Measurements from ENCODE around the gene ARID4A. TPM values are rescaled to one million over a fixed set of nuclear protein-coding genes. Genes with fewer than 3 reads are reported as not detected.
"Not testable (repeated sequence)": the region's sequence is repeated elsewhere in the genome, so short reads cannot be mapped to it uniquely, and the experiment has no call there.

Gene ARID4A
- polyA plus RNA-seq, 12 donors: 12.4 to 38.5 (median 16.0) TPM; not detected in 1

DNA sequence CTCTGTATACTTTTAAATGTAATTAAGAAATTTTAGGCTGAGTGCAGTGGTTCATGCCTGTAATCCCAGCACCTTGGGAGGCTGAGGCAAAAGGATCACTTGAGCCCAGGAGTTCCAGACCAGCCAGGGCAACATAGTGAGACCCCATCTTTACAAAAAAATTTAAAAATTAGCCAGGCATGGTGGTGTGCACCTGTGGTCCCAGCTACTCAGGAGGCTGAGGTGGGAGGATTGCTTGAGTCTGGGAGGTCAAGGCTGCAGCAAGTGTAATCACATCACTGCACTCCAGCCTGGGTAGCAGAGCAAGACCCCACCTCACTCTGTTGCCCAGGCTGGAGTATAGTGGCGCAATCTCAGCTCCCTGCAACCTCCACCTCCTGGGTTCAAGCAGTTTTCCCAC lies 63.9 kb downstream of the ARID4A start:
- not testable (repeated sequence) for DNase-seq

DNA sequence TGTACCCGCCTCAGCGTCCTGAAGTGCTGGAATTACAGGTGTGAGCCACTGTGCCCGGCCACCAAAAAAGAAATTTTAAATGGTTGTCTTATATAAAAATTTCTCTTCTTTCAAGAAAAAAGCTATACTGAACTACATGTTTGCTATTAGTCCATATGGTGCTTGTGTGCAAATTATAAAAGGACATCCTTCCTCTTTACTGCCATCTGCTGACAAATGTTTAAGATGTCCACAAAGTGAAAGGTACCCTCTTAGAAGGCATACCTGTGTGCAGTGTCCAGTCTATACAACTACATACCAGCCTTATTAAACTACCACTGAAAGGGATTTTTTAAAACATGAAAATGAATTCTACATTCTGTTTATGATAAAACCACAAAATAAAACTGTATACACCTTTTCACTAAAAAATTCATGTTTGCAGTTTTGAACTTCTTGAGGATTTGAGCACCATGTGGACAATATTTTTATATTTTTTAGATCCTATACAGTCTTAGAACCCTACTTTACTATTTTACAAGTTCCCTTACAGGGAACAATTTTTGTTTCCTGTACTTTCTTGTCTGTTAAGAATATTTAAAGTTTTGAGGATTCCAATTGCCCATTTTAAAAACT lies 64.5 kb downstream of the ARID4A start:
- peak; percentile 5 for DNase-seq

DNA sequence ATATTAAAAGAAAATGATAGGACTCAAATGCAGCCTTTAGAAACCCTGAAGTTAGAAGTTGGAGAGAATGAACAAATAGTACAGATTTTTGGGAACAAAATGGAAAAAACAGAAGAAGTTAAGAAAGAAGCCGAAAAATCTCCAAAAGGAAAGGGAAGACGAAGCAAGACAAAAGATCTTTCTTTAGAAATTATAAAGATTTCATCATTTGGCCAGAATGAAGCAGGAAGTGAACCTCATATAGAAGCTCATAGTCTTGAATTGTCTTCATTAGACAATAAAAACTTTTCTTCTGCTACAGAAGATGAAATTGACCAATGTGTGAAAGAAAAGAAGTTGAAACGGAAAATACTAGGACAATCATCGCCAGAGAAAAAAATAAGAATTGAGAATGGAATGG lies 66.0 kb downstream of the ARID4A start:
- no peak for DNase-seq

DNA sequence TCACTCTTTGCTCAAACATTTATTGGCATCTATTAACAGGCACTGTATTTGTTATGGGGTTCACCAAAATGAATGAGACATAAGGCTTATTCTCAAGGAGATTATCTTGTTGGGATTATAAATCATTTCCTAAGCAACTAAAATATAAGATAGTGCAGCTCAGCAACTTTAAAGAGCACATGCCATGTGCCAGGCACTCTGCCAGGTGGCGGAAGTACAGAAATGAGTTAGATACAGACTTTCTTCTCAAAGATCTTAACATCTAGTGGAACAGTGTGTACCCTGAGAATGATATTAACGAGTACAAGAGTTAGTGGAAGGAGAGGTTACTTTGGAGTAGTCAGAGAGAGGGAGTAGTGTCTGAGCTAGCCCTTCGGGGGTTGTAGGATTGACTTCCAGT lies 68.9 kb downstream of the ARID4A start:
- no peak for DNase-seq

DNA sequence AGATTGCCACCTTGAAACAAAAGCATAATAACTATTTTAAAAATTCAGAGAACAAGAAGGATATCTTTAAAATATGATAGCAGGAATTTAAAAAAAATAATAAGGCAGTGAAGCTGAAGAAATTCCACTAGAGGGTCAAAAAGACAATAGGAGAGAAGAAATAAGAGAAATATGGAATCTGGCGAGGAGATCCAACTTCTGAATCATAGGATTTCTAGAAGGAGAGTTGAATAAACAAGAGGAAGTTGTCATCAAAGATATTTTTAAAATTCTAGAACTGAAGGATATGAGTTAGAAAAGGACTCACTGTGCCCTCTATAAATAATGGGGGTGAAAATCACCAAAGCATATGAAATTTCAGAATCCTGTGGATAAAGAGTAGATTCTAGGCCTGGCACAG lies 70.6 kb downstream of the ARID4A start:
- DNase-seq: no peak

DNA sequence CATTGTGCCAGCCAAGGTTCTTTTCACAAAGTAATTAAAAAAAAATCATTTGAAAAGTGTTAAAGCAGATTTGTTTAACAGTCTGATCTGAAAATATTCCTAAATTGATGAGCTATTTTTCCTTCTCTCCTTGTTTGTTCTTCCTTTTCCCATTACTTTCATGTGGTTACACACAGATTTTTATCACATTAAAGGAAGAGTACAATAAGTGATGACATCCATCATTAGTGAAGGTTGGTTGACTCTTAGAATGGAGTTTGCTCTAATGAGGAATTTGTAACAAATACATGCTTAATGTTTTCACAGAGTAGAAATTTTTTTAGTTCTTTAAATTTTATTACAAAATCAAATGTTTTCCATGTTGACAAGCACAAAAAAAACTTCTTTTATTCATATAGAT lies 78.4 kb downstream of the ARID4A start:
- DNase-seq: no peak

DNA sequence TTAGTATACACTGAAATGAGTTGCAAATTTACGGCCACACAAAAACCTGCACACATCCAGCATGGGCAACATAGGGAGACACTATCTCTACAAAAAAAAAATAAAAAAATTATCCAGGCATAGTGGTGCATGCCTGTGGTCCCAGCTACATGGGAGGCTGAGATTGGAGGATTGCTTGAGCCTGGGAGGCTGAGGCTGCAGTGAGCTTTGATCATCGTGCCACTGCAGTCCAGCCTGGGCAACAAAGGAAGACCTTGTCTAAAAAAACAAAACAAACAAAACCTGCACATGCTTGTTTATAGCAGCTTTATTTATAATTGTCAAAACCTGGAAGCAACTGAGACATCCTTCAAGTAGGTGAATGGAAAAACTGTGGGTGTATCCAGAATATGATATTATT lies 92.5 kb downstream of the ARID4A start:
- no peak for DNase-seq

DNA sequence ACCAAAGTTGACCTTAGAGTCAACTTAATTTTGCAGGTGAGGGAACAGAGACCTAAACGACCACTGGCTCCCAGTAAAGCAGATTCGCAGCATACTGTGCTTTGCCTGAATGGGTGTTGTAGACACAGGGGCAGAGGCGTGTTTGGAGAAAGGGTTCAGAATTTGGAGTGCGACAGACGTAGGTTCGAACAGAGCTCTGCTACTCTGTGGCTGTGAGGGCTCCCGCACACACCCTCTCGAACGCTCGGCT lies 97.1 kb downstream of the ARID4A start:
- DNase-seq: no peak

DNA sequence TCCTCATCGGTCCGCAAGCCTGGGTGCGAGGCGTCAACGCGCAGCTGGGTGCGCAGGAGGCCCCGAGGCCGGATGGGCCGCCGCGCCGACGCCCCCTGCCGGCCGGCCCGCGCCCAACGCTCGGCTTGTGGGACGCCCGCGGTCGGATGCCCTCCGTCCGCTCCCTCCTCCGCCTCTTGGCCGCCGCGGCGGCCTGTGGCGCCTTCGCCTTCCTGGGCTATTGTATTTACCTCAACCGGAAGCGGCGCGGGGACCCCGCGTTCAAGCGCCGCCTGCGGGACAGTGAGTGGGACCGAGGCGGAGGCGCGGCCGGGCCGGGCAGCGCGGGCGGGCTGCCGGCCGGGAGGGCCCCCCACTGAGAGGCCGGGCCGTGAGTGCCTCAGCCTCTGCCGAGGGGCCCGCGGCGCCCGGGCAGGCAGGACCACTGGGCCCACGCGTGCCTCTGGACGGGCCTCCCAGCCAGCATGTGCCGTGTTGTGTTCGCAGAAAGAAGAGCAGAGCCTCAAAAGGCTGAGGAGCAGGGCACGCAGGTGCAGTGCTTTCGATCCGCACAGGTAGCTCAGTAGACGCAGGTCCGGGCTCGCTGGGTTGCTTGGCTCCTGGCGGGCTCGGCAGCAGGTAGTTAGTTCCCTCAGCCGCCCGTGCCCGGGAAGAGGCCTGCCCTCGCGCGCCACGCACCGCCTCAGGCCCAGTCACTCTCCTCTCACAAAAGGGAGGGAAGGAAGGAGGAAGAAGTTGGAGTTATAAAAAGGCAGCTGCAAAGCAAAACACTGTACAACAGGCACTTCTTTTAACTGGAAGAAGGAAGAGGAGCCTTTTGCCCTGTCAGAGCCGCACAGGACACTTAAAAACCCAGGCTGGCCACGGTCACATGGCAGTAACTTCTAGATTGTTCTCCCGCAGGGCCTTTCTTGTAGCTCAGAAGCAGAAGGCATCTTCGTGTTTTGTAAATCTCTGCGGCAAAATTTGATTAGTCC lies 97.7 kb downstream of the ARID4A start, which contains the start of gene TOMM20L:
TOMM20L (plus strand) TSS at position 119 of the 977 bp plus-strand sequence; CDS start at position 147, 28 bp downstream.
- DNase-seq: peak; percentile 50

DNA sequence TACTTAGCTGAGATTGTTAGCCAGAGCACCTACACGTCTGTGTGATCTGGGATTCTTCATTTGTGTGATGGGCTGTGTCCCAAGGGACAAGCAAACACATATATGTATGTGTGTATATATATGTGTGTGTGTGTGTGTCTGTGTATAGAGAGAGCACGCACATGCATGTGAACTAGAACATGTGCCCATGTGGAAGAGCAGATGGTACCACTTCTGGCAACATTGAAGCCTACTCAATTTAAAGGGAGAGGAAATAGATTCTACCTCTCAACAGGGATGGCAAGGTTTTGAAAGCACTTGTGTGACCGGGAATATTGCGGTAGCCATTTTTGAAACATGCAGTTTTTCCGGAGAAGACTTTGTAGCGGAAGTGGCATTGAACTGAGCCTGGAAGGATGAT lies 98.8 kb downstream of the ARID4A start:
- DNase-seq: no peak

DNA sequence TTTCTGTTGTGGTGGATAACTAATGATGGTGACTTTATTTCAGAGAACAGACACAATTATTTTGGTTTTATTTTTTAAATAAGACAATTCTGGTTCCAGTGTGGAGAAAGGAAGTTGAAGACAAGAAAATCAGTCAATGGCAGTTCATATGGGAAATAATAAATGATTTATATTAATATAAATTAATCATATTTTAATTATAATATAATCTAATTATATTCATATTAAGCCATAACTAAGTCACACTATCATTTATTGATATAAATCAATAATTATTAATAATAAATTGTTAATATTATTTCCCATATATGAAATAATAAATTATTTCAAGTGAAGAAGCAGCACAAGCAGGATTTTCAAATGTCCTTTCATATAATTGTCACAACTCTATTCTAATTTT lies 100.1 kb downstream of the ARID4A start:
- no peak for DNase-seq

DNA sequence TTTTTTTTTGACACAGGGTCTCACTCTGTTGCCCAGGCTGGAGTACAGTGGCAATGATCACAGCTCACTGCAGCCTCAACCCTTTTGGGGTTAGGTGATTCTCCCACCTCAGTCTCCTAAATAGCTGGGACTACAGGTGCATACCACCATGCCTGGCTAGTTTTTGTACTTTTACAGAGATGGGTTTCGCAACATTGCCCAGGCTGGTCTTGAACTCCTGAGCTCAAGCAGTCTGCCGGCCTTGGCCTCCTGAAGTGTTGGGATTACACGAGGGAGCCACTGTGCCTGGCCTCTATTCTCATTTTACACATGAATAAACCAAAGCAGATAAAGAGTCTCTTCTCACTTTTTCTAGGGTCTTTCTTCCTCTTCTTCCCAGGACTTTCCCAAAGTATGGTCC lies 100.5 kb downstream of the ARID4A start:
- DNase-seq: no peak

DNA sequence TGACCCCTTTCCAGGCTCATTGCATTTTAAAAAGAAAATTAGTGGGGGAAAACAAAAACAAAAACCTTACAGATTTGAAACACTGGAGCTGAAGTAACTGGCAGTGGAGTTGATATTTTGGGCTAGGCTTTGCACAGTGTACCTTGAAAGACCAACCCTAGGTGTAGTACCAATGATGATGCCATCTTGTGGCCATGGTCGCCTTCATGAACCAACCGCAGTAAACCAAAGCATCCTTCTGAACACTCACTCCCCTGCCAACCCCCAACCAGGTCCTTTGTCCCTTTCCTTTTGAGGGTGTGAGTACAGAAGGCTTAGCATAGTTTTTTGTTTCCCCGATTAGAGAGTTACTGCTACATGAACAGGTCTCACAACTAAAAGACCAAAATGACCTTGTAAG lies 103.2 kb downstream of the ARID4A start:
- no peak for DNase-seq

DNA sequence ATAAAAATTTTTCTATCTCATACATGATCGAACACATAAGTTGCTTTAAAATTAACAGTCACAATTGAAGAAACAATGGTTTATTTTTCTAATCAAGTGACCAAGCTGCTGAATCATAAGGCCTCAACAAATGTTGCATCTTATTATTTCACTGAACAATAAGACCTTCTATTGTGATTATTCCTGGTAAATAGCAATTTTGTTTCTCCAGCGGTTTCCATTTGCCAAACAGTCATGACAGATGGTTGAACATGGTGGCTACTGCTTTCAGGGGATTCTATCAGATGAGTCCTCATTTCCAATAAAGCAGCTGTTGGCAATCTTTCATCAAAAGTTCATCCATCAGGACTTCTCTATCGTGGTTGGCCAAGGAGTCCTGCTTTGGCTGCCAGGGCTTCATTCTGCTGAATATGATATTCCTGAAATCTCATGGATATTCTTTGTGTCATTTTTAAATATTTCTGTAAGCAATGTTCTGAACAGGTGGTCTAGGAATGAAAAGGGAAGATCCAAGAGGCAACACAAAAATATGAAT lies 110.4 kb downstream of the ARID4A start:
- DNase-seq: no peak

DNA sequence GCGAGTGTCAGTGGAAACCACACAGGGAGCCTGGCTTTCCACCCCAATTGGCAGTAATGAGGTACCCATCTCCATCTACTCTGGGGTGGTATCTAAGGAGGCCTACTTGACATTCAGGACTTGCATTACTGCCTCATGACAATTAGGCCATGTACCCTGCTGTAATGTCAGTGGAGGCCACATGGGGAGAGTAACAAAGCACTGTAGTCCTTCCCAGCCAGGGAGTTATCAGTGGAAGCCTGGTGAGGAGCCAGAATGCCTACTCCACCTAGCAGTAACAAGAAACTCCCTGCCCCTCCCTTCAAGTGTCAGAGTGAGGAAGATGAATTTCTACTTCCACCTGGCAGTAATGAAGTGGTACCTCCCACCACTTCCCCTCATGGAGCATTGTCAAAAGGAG lies 116.5 kb downstream of the ARID4A start:
- no peak for DNase-seq

DNA sequence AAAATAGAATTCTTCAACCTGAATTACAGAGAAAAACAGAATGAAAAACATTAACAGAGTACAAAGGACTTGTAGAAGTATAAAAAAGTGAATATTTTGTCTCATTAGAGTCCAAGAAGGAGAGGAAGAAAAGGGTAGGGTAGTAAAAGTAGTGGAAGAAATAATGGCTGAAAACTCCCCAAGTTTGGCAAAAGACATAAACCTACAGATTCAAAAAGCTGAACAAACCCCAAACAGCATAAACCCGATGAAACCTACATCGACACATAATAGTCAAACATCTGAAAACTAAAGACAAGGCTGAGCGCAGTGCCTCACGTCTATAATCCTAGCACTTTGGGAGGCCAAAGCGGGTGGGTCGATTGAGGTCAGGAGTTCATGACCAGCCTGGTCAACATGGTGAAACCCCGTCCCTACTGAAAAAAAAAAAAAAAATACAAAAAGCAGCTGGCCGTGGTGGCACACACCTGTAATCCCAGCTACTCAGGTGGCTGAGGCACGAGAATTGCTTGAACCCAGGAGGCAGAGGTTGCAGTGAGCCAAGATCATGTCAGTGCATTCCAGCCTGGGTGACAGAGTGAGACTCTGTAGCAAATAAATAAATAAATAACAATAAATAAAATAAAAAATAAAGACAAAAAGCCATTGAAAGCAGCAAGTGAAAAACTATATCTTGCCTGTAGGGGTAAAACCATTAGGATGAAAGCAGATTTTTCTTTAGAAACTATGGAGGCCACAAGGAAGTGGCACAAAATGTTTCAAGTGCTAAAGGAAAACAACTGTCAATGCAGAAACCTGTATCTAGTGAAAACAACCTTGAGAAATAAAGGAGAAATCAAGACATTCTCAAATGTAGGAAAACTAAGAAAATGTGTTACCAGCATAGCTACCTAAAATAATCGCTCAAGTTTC lies 117.5 kb downstream of the ARID4A start:
- DNase-seq: no peak

DNA sequence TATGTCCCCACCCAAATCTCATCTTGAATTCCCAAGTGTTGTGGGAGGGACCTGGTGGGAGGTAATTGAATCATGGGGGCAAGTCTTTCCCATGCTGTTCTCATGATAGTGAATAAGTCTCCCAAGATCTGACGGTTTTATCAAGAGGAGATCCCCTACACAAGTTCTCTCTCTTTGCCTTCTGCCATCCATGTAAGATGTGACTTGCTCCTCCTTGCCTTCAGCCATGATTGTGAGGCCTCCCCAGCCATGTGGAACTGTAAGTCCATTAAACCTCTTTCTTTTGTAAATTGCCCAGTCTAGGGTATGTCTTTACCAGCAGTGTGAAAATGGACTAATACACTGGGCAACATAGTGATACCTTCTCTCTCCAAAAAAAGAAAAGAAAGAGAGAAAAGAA lies 118.6 kb downstream of the ARID4A start:
- DNase-seq: not testable (repeated sequence)

Other genes starting within 250 kb of the ARID4A start
- 10 to 100 TPM in 7 of 12 donors, 1 to 10 TPM in 4, not detected in 1; 4.3 to 16.7 (median 10.3) TPM for gene ARMH4, start 146.3 kb upstream of the ARID4A start, polyA plus RNA-seq (ENCODE audit: insufficient read length in 12 of 12)
- gene ACTR10, start 98.4 kb upstream of the ARID4A start, polyA plus RNA-seq (ENCODE audit: insufficient read length in 12 of 12): 10 to 100 TPM in 11 of 12 donors, not detected in 1; 46.7 to 90.3 (median 79.6) TPM
- 100 to 1,000 TPM in 7 of 12 donors, 10 to 100 TPM in 4, not detected in 1; 65.1 to 145 (median 107) TPM for gene PSMA3, start 53.7 kb upstream of the ARID4A start, polyA plus RNA-seq (ENCODE audit: insufficient read length in 12 of 12)
- 1 to 10 TPM in 1 of 12 donors, under 1 TPM in 9, not detected in 2; 0.39 to 1.2 (median 0.64) TPM for gene TOMM20L, start 97.4 kb downstream of the ARID4A start, polyA plus RNA-seq (ENCODE audit: insufficient read length in 12 of 12)
- gene TIMM9, start 129.0 kb downstream of the ARID4A start, polyA plus RNA-seq (ENCODE audit: insufficient read length in 12 of 12): 100 to 1,000 TPM in 4 of 12 donors, 10 to 100 TPM in 7, not detected in 1; 79.7 to 145 (median 98.3) TPM
- gene KIAA0586, start 129.2 kb downstream of the ARID4A start, polyA plus RNA-seq (ENCODE audit: insufficient read length in 12 of 12): 10 to 100 TPM in 11 of 12 donors, not detected in 1; 11.2 to 21.5 (median 19.6) TPM

Measured in muscle of arm (tissue), 12 donors.